Measurements from ENCODE around the gene TSGA10IP. TPM values are rescaled to one million over a fixed set of nuclear protein-coding genes. Genes with fewer than 3 reads are reported as not detected.

Gene TSGA10IP
- total and polyA plus RNA-seq, 4 donors = 0.07 to 0.34 (median 0.27) TPM

DNA sequence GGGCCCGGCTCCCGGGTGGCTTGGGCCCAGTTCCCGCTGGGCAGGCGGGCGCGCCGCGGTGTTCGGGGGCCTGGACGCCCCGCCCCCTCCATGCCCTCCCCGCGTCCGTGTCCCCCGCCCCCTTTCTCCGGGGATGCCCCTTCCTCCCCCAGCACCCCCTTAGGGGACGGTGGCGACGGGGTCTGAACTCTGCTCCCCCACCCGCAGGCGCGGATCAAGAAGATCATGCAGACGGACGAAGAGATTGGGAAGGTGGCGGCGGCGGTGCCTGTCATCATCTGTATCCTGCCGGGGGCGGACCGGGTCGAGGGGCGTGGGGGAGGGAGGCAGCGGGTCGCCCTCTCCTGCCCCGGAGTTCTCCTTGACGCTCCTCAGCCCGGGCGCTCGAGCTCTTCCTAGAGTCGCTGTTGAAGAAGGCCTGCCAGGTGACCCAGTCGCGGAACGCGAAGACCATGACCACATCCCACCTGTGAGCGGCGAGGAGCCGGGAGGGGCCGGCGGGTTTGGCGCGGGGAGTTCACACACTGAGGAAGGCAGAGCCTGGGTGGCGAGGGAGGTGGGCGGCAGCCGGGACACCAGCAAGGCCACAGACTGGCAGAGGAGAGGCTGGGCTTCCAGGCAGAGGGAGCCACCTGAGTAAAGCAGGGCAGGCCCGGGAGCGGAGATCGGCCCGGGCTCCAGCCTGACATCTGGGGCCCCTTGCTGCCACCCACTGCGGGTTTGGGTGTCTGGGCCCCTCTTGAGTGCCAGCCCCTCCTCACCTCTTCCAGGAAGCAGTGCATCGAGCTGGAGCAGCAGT, 25.5 kb upstream of the TSGA10IP start:
- DNase-seq = peak in 1 of 3 donors; percentile 40
- peak overlapping the region; percentile 78 to 82 for H3K27ac ChIP-seq (ENCODE audit: low read depth in 1 of 2, low read length in 1 of 2)
- H3K4me1 ChIP-seq (ENCODE audit: control insufficient read depth in 5 of 5, insufficient read depth in 5 of 5, low read length in 5 of 5) = peaks cover 9 to 39% (median 18%) of the 10 kb centered on the region in 5 donors
- H3K36me3 ChIP-seq (ENCODE audit: control insufficient read depth in 4 of 4, insufficient read depth in 4 of 4, low read length in 4 of 4) = peaks cover 0 to 33% (median 14%) of the 10 kb centered on the region in 4 donors
- H3K4me3 ChIP-seq = peak overlapping the region; percentile 77
- H3K9ac ChIP-seq (ENCODE audit: insufficient read depth in 1 of 2, low read length in 2 of 2) = peak overlapping the region; percentile 37 to 42
- H3K9me3 ChIP-seq (ENCODE audit: control insufficient read depth in 4 of 4, insufficient read depth in 3 of 4, low read length in 3 of 4) = no peaks in the 10 kb centered on the region
- ATAC-seq (ENCODE audit: insufficient read depth, low FRiP score) = peak; percentile 3
- TF ChIP-seq, protein P1, sequence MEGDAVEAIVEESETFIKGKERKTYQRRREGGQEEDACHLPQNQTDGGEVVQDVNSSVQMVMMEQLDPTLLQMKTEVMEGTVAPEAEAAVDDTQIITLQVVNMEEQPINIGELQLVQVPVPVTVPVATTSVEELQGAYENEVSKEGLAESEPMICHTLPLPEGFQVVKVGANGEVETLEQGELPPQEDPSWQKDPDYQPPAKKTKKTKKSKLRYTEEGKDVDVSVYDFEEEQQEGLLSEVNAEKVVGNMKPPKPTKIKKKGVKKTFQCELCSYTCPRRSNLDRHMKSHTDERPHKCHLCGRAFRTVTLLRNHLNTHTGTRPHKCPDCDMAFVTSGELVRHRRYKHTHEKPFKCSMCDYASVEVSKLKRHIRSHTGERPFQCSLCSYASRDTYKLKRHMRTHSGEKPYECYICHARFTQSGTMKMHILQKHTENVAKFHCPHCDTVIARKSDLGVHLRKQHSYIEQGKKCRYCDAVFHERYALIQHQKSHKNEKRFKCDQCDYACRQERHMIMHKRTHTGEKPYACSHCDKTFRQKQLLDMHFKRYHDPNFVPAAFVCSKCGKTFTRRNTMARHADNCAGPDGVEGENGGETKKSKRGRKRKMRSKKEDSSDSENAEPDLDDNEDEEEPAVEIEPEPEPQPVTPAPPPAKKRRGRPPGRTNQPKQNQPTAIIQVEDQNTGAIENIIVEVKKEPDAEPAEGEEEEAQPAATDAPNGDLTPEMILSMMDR (IDR thresholded peaks at IDR 0.05; ENCODE audit: control extremely low read depth, extremely low read depth) = no peak
- no peaks in the 10 kb centered on the region for H3K27me3 ChIP-seq (ENCODE audit: control insufficient read depth in 3 of 3, insufficient read depth in 3 of 3, low read length in 2 of 3)
- 1% methylated on average over 48 to 60 of the region's 60 CpGs for WGBS, 2 donors

DNA sequence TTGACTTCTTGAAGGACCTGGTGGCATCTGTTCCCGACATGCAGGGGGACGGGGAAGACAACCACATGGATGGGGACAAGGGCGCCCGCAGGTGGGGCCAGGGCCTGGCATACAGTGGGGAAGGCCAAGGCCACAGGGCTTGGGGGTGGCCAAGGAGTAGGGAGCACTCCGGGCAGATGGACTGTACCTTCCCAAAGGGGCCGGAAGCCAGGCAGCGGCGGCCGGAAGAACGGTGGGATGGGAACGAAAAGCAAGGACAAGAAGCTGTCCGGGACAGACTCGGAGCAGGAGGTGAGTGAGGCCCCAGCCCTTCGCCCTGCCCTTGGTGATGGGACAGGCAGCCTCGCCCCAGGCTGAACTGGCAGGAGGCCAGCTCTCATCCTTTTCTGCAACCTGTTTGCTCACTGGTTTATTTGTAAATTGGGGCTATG, 24.9 kb upstream of the TSGA10IP start:
- H3K9me3 ChIP-seq (ENCODE audit: control insufficient read depth in 4 of 4, insufficient read depth in 3 of 4, low read length in 3 of 4) = no peaks in the 10 kb centered on the region
- H3K4me3 ChIP-seq = peak overlapping the region; percentile 77
- H3K4me1 ChIP-seq (ENCODE audit: control insufficient read depth in 5 of 5, insufficient read depth in 5 of 5, low read length in 5 of 5) = peaks cover 9 to 33% (median 18%) of the 10 kb centered on the region in 5 donors
- WGBS, 2 donors = 55 to 76% methylated on average over 15 of the region's 15 CpGs
- H3K36me3 ChIP-seq (ENCODE audit: control insufficient read depth in 4 of 4, insufficient read depth in 4 of 4, low read length in 4 of 4) = peaks cover 0 to 34% (median 14%) of the 10 kb centered on the region in 4 donors
- no peak for DNase-seq
- H3K9ac ChIP-seq (ENCODE audit: insufficient read depth in 1 of 2, low read length in 2 of 2) = peak overlapping the region in 1 of 2 donors; percentile 42
- ATAC-seq (ENCODE audit: insufficient read depth, low FRiP score) = no peak
- H3K27me3 ChIP-seq (ENCODE audit: control insufficient read depth in 3 of 3, insufficient read depth in 3 of 3, low read length in 2 of 3) = no peaks in the 10 kb centered on the region
- TF ChIP-seq, protein P1 (IDR thresholded peaks at IDR 0.05; ENCODE audit: control extremely low read depth, extremely low read depth) = no peak
- H3K27ac ChIP-seq (ENCODE audit: low read depth in 1 of 2, low read length in 1 of 2) = no peak overlapping the region

DNA sequence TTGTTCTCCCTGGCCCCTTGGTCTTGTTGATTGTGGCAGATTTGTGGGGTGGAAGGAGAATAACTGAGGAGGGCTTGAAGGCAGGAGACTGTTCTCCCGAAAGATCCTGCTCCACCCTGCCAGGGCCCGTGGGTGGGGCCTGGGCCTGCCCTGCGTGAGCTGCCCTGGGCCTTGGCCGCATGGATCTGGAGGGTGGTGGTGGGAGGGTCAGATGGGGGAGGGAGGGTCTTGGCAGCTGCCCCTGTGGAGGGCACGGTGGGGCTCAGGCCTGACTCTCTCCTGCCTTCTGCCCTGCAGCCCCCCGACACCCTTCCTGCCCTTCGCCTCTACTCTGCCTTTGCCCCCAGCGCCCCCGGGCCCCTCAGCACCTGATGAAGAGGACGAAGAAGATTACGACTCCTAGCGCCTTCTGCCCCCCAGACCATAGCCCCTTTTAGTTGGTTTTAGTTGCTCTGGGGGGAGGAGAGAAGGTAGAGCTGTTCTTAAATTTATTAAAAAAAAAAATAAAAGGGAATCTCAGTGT, 24.2 kb upstream of the TSGA10IP start:
- TF ChIP-seq, protein P1 (IDR thresholded peaks at IDR 0.05; ENCODE audit: control extremely low read depth, extremely low read depth) = no peak
- 89 to 95% methylated on average over 12 of the region's 12 CpGs for WGBS, 2 donors
- Histone ChIP-seq H3K9me3 (ENCODE audit: control insufficient read depth in 4 of 4, insufficient read depth in 3 of 4, low read length in 3 of 4) (no peaks in the 10 kb centered on the region), H3K27me3 (ENCODE audit: control insufficient read depth in 3 of 3, insufficient read depth in 3 of 3, low read length in 2 of 3) (no peaks in the 10 kb centered on the region), H3K36me3 (ENCODE audit: control insufficient read depth in 4 of 4, insufficient read depth in 4 of 4, low read length in 4 of 4) (peaks cover 0 to 34% (median 14%) of the 10 kb centered on the region in 4 donors), H3K9ac (ENCODE audit: insufficient read depth in 1 of 2, low read length in 2 of 2) (no peak overlapping the region), H3K4me3 (no peak overlapping the region), H3K4me1 (ENCODE audit: control insufficient read depth in 5 of 5, insufficient read depth in 5 of 5, low read length in 5 of 5) (peaks cover 9 to 27% (median 18%) of the 10 kb centered on the region in 5 donors), H3K27ac (ENCODE audit: low read depth in 1 of 2, low read length in 1 of 2) (no peak overlapping the region)
- ATAC-seq (ENCODE audit: insufficient read depth, low FRiP score) (no peak), DNase-seq (no peak)

All from lung (tissue), 12 donors.